Measurements from ENCODE around the gene CBLC.

DNA sequence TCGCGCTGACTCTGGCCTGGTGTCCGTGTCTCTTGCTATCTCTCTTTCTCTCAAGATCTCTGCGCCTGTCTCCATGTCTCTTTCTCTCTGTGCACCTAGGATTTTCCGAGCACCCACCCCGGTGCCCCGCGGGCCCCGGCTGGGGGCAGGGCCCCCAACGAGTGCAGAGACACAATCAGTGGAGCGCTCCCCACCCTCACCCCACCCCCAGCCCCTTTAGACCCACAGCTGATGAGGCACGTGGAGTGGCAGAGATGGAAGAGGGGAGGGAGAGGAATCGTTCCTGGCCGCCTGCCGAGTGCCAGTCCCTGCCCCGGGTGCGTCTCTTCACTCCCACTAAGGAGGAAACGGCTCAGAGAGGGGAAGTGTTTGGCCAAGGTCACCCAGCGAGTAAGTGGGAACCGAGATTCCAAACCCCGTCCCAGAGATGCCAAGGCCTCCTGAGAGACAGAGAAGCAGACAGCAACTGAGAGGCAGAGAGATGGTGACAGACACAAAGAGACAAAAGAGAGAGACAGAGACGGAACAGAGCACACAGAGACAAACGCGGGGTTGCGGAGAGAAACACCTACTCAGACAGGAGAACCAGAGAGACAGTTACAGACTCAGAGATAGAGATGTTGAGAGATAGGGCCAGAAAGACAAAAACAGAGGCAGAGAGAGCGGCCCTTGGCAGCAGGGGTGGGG lies 29.8 kb upstream of the CBLC start:
- TF ChIP-seq, protein P1, sequence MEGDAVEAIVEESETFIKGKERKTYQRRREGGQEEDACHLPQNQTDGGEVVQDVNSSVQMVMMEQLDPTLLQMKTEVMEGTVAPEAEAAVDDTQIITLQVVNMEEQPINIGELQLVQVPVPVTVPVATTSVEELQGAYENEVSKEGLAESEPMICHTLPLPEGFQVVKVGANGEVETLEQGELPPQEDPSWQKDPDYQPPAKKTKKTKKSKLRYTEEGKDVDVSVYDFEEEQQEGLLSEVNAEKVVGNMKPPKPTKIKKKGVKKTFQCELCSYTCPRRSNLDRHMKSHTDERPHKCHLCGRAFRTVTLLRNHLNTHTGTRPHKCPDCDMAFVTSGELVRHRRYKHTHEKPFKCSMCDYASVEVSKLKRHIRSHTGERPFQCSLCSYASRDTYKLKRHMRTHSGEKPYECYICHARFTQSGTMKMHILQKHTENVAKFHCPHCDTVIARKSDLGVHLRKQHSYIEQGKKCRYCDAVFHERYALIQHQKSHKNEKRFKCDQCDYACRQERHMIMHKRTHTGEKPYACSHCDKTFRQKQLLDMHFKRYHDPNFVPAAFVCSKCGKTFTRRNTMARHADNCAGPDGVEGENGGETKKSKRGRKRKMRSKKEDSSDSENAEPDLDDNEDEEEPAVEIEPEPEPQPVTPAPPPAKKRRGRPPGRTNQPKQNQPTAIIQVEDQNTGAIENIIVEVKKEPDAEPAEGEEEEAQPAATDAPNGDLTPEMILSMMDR (IDR thresholded peaks at IDR 0.05; ENCODE audit: low read depth, low read length), result no peak
- no peak for TF ChIP-seq EZH2phosphoT487 (IDR thresholded peaks at IDR 0.05; ENCODE audit: low read depth)

Measured in OCI-LY3 (cell line).